ENCODE results near the gene KRT35.
A peak's percentile ranks its signal among the peaks of the same experiment; 100 is the strongest.
"Not testable (repeated sequence)": the region's sequence is repeated elsewhere in the genome, so short reads cannot be mapped to it uniquely, and the experiment has no call there.

The KRT35 gene

GRCh38 chr17:41451154-41451728 is 29.7 kb downstream of the KRT35 start:
- DNase-seq, result no peak

- no peak for DNase-seq
Observed at GRCh38 chr17:41449008-41449407, 31.9 kb downstream of the KRT35 start.

GRCh38 chr17:41448506-41448905 is 32.4 kb downstream of the KRT35 start:
- no peak for DNase-seq

GRCh38 chr17:41446806-41447205 is 34.1 kb downstream of the KRT35 start:
- no peak for DNase-seq

GRCh38 chr17:41444640-41445039 is 36.3 kb downstream of the KRT35 start:
- DNase-seq, result no peak

DNA sequence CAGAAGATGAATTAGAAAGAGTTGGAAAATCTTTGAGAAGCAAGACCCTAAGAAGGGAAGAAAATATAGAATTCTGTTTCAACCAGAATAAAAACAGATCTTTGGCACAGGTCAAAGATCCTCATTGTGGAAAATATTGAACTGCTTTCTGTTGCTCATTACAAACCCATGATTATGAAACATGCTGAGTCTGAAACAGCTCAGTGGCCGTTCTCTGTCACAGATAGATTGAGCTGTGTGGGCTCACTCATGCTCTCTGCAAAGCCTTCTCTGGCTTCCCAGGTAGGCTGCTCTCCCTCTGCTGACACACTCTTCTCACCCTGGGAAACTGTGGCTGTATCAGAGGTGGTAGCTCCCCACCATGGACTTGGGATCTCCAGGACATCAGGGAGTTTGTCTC is 36.8 kb downstream of the KRT35 start:
- DNase-seq, result no peak

- DNase-seq, result no peak
Observed at GRCh38 chr17:41442739-41443138, 38.2 kb downstream of the KRT35 start.

- DNase-seq, result no peak
Observed at GRCh38 chr17:41440531-41441033, 40.4 kb downstream of the KRT35 start, which contains the start of gene KRT38. Gene KRT38, minus strand, starts transcription at chr17:41440983. Its CDS starts 62 bp downstream, at chr17:41440921.

- DNase-seq, result no peak
Observed at GRCh38 chr17:41439375-41439774, 41.6 kb downstream of the KRT35 start.

DNA sequence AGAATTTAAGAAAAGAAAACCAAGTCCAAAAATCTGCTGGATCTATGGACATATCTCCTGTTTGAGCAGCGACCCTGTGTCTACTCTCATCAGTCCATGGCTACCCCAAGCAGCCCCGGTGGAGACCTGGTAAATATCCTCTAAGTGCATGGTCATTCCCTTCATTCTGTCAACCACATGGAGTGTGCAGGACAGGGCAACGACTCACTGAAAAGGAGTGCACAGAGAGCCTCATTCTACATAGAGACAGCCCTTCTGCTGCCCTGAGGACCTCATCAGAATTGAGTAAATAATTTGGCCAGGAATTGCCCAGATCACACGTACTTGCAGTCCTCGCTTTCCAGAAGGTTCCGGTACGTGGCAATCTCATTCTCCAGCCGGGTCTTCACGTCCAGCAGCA is 43.2 kb downstream of the KRT35 start:
- DNase-seq, result no peak

- no peak for DNase-seq
Observed at GRCh38 chr17:41437254-41437653, 43.7 kb downstream of the KRT35 start.

DNA sequence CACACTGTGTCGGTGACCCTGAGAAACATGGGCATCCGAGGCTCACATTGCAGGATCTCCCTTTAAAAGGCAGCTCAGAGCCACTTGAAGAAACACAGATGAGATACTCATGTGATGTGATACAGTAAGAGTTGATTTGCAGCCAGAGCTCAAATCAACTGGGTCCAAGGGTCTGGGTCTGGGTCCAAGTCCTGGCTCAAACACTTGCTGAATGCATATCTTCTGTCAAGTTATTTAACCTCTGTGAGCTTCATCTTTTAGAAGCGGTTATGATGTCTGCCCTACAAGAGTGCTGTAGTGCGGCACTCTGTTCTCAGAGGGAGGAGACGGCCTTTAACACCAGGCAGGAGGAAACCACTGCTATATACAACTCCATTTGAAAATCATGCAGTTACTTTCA is 46.5 kb downstream of the KRT35 start:
- no peak for DNase-seq

DNA sequence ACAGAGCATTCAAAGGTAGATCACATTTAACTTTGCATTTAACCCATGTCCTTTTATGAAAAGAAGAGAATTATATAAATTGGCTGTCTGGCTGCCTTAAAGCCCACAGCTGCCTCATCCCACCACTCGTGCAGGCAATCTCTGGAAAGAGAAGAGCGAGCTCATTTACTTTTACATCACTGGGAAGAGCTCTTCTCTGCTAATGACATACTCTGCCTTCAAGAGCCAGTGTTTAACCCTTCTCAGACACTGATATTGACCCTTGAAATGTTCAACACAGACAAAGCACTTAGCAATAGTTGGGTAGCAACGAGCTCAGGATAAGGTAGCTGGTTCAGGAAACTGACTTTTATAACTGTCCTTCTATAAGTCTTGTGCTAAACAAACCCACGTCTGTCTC is 46.9 kb downstream of the KRT35 start:
- peak; percentile 91 for DNase-seq

GRCh38 chr17:41433586-41433985 is 47.4 kb downstream of the KRT35 start:
- DNase-seq, result peak; percentile 42

DNA sequence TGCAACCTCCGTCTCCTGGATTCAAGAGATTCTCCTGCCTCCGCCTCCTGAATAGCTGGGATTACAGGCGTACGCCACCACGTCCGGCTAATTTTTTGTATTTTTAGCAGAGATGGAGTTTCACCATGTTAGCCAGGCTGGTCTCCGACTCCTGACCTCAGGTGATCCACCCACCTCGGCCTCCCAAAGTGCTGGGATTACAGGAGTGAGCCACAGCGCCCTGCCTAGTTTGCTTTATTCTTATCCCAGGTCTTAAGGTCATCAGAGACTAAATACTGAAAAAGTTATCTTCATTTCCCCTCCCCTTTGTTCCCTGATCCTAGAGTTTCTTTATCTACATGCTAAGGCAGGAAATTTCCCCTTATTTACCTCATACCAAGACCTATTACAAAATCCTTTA is 50.6 kb downstream of the KRT35 start:
- not testable (repeated sequence) for DNase-seq

DNA sequence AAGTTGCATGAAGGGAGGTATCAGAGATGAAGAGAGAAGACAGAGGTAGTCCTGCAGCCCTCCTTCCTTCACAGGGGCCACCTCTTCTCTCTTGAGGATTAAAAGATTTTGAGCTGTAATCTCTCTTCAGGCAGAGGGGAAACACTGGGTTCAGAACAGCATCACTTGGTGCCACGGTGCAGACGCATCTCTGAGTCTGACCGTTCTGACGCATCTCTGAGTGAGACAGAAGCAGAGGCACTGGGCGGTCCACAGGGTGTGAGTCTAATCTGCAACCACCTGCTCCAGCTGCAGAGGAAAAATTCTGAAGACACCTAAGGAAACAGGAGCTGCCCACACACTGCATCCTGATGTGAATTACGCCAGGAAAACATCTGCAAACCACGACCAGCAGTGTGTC is 51.3 kb downstream of the KRT35 start:
- no peak for DNase-seq

- no peak for DNase-seq
Observed at GRCh38 chr17:41428591-41429291, 52.2 kb downstream of the KRT35 start.

Measured in NCI-H187 treated with DMSO at 0.1 percent for 48 hours (cell line).